Measurements from ENCODE around the gene ADPRHL1.

The ADPRHL1 gene

GRCh38 chr13:113415825-113416224, 37.5 kb downstream of the ADPRHL1 start:
- no peaks in the 10 kb centered on the region for H3K27me3 ChIP-seq (ENCODE audit: control insufficient read depth, low read length)
- TF ChIP-seq CTCF (IDR thresholded peaks at IDR 0.05; ENCODE audit: low read depth, low read length, poor library complexity, severe bottlenecking) (no peak), EZH2phosphoT487 (IDR thresholded peaks at IDR 0.05; ENCODE audit: borderline replicate concordance, low read length) (no peak)
- H3K4me2 ChIP-seq (ENCODE audit: low read length), result no peak overlapping the region
- H3K9me3 ChIP-seq (ENCODE audit: control insufficient read depth, insufficient read depth, low read length), result peaks cover 4% of the 10 kb centered on the region; the same call in 1 of the 2 replicates
- peaks cover 7% of the 10 kb centered on the region for H3K79me2 ChIP-seq (ENCODE audit: control insufficient read depth, low read length)
- H3K4me3 ChIP-seq (ENCODE audit: low read length), result no peak overlapping the region
- no peaks in the 10 kb centered on the region for H3K36me3 ChIP-seq (ENCODE audit: control insufficient read depth, low read length)
- no peaks in the 10 kb centered on the region for H4K20me1 ChIP-seq (ENCODE audit: control insufficient read depth, insufficient read depth, low read depth, low read length)
- H3K9me2 ChIP-seq (replicated peaks; ENCODE audit: control insufficient read depth, low read length), result no peaks in the 10 kb centered on the region
- no peaks in the 10 kb centered on the region for H3F3A ChIP-seq (ENCODE audit: control insufficient read depth, insufficient read depth)
- peaks cover 18% of the 10 kb centered on the region for H3K4me1 ChIP-seq (ENCODE audit: control insufficient read depth, low read length)
- H3K27ac ChIP-seq (ENCODE audit: low read depth, low read length), result no peak overlapping the region

- H3K27ac ChIP-seq (ENCODE audit: low read depth, low read length), result no peak overlapping the region
- no peaks in the 10 kb centered on the region for H3K27me3 ChIP-seq (ENCODE audit: control insufficient read depth, low read length)
- 0 out of 2 replicates have a peak, but pooled peaks cover 1% of the 10 kb centered on the region for H3F3A ChIP-seq (ENCODE audit: control insufficient read depth, insufficient read depth)
- peaks cover 26% of the 10 kb centered on the region for H3K4me1 ChIP-seq (ENCODE audit: control insufficient read depth, low read length)
- H3K36me3 ChIP-seq (ENCODE audit: control insufficient read depth, low read length), result no peaks in the 10 kb centered on the region
- no peak overlapping the region for H3K4me2 ChIP-seq (ENCODE audit: low read length)
- no peaks in the 10 kb centered on the region for H4K20me1 ChIP-seq (ENCODE audit: control insufficient read depth, insufficient read depth, low read depth, low read length)
- TF ChIP-seq CTCF (IDR thresholded peaks at IDR 0.05; ENCODE audit: low read depth, low read length, poor library complexity, severe bottlenecking) (no peak), EZH2phosphoT487 (IDR thresholded peaks at IDR 0.05; ENCODE audit: borderline replicate concordance, low read length) (no peak)
- H3K79me2 ChIP-seq (ENCODE audit: control insufficient read depth, low read length), result peaks cover 14% of the 10 kb centered on the region
- H3K9me3 ChIP-seq (ENCODE audit: control insufficient read depth, insufficient read depth, low read length), result peaks cover 4% of the 10 kb centered on the region; the same call in 1 of the 2 replicates
- H3K9me2 ChIP-seq (replicated peaks; ENCODE audit: control insufficient read depth, low read length), result no peaks in the 10 kb centered on the region
- no peak overlapping the region for H3K4me3 ChIP-seq (ENCODE audit: low read length)
These were observed 38.3 kb downstream of the ADPRHL1 start for GRCh38 chr13:113415032-113415431.

DNA sequence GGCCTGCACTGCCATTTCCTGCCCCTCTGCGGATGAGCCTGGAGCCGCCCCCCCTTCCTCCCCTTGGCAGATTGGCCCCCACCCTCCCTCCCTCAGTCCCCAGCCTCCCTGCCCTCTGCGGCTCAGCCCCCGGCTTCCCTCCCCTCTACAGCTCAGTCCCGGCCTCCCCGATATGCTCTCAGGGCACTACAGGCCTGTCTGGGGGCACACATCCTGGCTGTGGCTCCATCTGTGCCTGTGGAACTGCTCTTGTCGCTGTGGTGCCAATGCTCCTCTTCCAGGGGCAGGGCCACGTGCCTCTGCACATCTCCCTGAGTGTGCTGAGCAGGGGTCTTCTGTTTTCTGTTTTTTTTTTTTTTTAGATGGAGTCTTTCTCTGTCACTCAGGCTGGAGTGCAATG, 39.0 kb downstream of the ADPRHL1 start:
- no peaks in the 10 kb centered on the region for H3K9me2 ChIP-seq (replicated peaks; ENCODE audit: control insufficient read depth, low read length)
- H3K27ac ChIP-seq (ENCODE audit: low read depth, low read length), result no peak overlapping the region
- H3K9me3 ChIP-seq (ENCODE audit: control insufficient read depth, insufficient read depth, low read length), result peaks cover 6% of the 10 kb centered on the region
- H3K4me3 ChIP-seq (ENCODE audit: low read length), result no peak overlapping the region
- H3K36me3 ChIP-seq (ENCODE audit: control insufficient read depth, low read length), result no peaks in the 10 kb centered on the region
- peaks cover 32% of the 10 kb centered on the region for H3K4me1 ChIP-seq (ENCODE audit: control insufficient read depth, low read length)
- TF ChIP-seq EZH2phosphoT487 (IDR thresholded peaks at IDR 0.05; ENCODE audit: borderline replicate concordance, low read length) (no peak), CTCF (IDR thresholded peaks at IDR 0.05; ENCODE audit: low read depth, low read length, poor library complexity, severe bottlenecking) (no peak)
- peaks cover 5% of the 10 kb centered on the region; the same call in 1 of the 2 replicates for H3F3A ChIP-seq (ENCODE audit: control insufficient read depth, insufficient read depth)
- H3K79me2 ChIP-seq (ENCODE audit: control insufficient read depth, low read length), result peaks cover 16% of the 10 kb centered on the region
- H3K4me2 ChIP-seq (ENCODE audit: low read length), result no peak overlapping the region
- H3K27me3 ChIP-seq (ENCODE audit: control insufficient read depth, low read length), result no peaks in the 10 kb centered on the region
- H4K20me1 ChIP-seq (ENCODE audit: control insufficient read depth, insufficient read depth, low read depth, low read length), result no peaks in the 10 kb centered on the region
